HepG2 (cell line): Measurements from ENCODE around the gene PHLDB1. TPM values are rescaled to one million over a fixed set of nuclear protein-coding genes. Genes with fewer than 3 reads are reported as not detected.

Source experiments
- AGO2 ChIP-seq: fragments of 200-400 bp; formaldehyde crosslinking; optimal IDR thresholded peaks from 2 replicates; pipeline ENCODE3; 2017; ENCODE audit warnings: mild to moderate bottlenecking, low read depth, low read length, moderate library complexity
- FOXA3 ChIP-seq: IDR thresholded peaks from 2 replicates; pipeline ENCODE4 v1.6.1; 2016; ENCODE audit warnings: missing genetic modification reagents, missing compliant biosample characterization
- MIER3 ChIP-seq: IDR thresholded peaks from 2 replicates; pipeline ENCODE4 v1.6.1; 2016; ENCODE audit warnings: missing compliant biosample characterization, borderline replicate concordance
- NFKBIZ ChIP-seq: IDR thresholded peaks from 2 replicates; pipeline ENCODE4 v1.6.1; 2018; ENCODE audit warnings: missing genetic modification reagents, missing compliant biosample characterization
- ZC3H4 ChIP-seq: sonication (generic); formaldehyde crosslinking; IDR thresholded peaks from 2 replicates; pipeline ENCODE4 v1.4.0; 2020; ENCODE audit warnings: missing genetic modification reagents, borderline replicate concordance
- ZFP36L1 ChIP-seq: sonication (generic); formaldehyde crosslinking; IDR thresholded peaks from 2 replicates; pipeline ENCODE4 v1.8.0; 2022; ENCODE audit warnings: mild to moderate bottlenecking, missing genetic modification reagents, moderate library complexity
- ZNF274 ChIP-seq: sonication (generic); formaldehyde crosslinking; IDR thresholded peaks from 2 replicates; pipeline ENCODE4 v1.5.1; 2020; ENCODE audit warnings: mild to moderate bottlenecking, missing genetic modification reagents
- ZNF3 ChIP-seq: IDR thresholded peaks from 2 replicates; pipeline ENCODE4 v1.7.0; 2017; ENCODE audit warnings: inconsistent platforms
- ZNF451 ChIP-seq: sonication (generic); formaldehyde crosslinking; IDR thresholded peaks from 2 replicates; pipeline ENCODE4 v1.5.0; 2020; ENCODE audit warnings: mild to moderate bottlenecking, missing genetic modification reagents
- ZNF605 ChIP-seq: sonication (generic); formaldehyde crosslinking; IDR thresholded peaks from 2 replicates; pipeline ENCODE4 v1.8.0; 2022; ENCODE audit warnings: mild to moderate bottlenecking, missing genetic modification reagents
- ZNF839 ChIP-seq: sonication (generic); formaldehyde crosslinking; IDR thresholded peaks from 2 replicates; pipeline ENCODE4 v1.4.0; 2020; ENCODE audit warnings: missing genetic modification reagents, mild to moderate bottlenecking, borderline replicate concordance
- polyA plus RNA-seq, 8 experiments: library from polyadenylated mRNA; depleted of rRNA in 3 of 8; stranded (reverse) in 7 of 8; unstranded in 1 of 8; fragments of >200 nt; fragmentation: Illumina TruSeq in 4 of 8; extraction: Trizol in 4 of 8; gene quantifications; 2 replicates each; pipeline versions ENCODE4 v1.2.1 to v1.2.3, GENCODE V29; 2011 to 2016; ENCODE audit warnings: low read depth in 4 of 8, missing spikeins in 1 of 8, mixed read lengths in 1 of 8; ENCODE audit not compliant: insufficient read depth in 1 of 8
- total RNA-seq, 5 experiments: library from RNA; depleted of rRNA; stranded (reverse); fragments of >200 nt; fragmentation: Illumina TruSeq; extraction: Trizol; gene quantifications; 2 replicates each; pipeline ENCODE4 v1.2.3, GENCODE V29; 2016; ENCODE audit warnings: low read depth in 1 of 5
- TF ChIP-seq, protein P1 (sequence below): sonication (generic); formaldehyde crosslinking; IDR thresholded peaks from 2 replicates; pipeline ENCODE4 v1.4.0; 2020; ENCODE audit warnings: missing genetic modification reagents, borderline replicate concordance
- TF ChIP-seq, protein P2 (sequence below): sonication (generic); formaldehyde crosslinking; IDR thresholded peaks from 2 replicates; pipeline ENCODE4 v1.8.1; 2023; ENCODE audit warnings: mild to moderate bottlenecking, inconsistent platforms, moderate library complexity, missing genetic modification reagents, borderline replicate concordance
- TF ChIP-seq, protein P3 (sequence below): sonication (generic); formaldehyde crosslinking; IDR thresholded peaks from 2 replicates; pipeline ENCODE4 v1.8.1; 2022; ENCODE audit warnings: mild to moderate bottlenecking, missing genetic modification reagents
- TF ChIP-seq, protein P4 (sequence below): IDR thresholded peaks from 2 replicates; pipeline ENCODE4 v1.6.1; 2018; ENCODE audit warnings: missing genetic modification reagents, mild to moderate bottlenecking, missing compliant biosample characterization
- TF ChIP-seq, protein P5 (sequence below): sonication (generic); formaldehyde crosslinking; IDR thresholded peaks from 2 replicates; pipeline ENCODE4 v1.4.0; 2020; ENCODE audit warnings: missing genetic modification reagents
- TF ChIP-seq, protein P6 (sequence below): sonication (generic); formaldehyde crosslinking; IDR thresholded peaks from 2 replicates; pipeline ENCODE4 v1.4.0; 2020; ENCODE audit warnings: missing genetic modification reagents

The PHLDB1 gene
- total and polyA plus RNA-seq, 2 of the 13 experiments (the other 11 are each of a cell fraction or from before 2014, with no cell fraction given), result 13.8 to 14.2 TPM

DNA sequence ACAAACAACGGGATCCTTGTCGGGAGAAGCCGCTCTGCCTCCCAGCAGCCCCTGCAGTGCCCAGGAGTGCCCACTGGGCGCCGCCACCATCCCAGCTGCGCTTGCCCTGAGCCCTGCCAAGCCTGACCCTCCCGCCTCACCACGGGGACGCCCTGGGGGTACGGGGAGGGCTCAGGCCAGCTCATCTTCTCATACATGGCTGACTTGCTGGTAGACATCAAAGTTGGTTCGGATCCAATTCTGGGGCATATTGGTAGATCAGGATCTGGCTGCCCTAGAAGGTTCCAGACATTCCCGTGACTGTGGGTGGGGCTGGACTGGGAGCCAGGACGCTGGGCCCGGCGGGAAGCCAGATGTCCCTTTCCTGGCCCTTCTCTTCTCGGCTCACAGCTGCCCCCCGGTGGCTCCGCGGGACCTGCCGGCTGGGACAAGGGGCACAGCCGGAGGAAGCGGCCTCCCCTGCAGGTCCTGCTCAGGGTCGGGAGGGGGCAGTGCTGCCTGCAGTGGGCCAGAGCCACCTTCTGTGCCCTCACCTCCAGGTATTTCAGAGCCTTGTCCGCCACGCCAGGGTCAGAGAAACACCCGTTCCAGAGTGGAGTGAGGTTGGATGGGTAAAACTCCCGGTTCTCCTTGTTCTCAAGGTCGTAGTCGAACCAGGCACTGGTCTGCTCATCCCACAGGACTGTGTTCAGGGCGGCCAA lies 82.6 kb downstream of the PHLDB1 start (continued):
- TF ChIP-seq ZNF839, result no peak; the same call in 1 of the 2 replicates
- TF ChIP-seq, protein P1, sequence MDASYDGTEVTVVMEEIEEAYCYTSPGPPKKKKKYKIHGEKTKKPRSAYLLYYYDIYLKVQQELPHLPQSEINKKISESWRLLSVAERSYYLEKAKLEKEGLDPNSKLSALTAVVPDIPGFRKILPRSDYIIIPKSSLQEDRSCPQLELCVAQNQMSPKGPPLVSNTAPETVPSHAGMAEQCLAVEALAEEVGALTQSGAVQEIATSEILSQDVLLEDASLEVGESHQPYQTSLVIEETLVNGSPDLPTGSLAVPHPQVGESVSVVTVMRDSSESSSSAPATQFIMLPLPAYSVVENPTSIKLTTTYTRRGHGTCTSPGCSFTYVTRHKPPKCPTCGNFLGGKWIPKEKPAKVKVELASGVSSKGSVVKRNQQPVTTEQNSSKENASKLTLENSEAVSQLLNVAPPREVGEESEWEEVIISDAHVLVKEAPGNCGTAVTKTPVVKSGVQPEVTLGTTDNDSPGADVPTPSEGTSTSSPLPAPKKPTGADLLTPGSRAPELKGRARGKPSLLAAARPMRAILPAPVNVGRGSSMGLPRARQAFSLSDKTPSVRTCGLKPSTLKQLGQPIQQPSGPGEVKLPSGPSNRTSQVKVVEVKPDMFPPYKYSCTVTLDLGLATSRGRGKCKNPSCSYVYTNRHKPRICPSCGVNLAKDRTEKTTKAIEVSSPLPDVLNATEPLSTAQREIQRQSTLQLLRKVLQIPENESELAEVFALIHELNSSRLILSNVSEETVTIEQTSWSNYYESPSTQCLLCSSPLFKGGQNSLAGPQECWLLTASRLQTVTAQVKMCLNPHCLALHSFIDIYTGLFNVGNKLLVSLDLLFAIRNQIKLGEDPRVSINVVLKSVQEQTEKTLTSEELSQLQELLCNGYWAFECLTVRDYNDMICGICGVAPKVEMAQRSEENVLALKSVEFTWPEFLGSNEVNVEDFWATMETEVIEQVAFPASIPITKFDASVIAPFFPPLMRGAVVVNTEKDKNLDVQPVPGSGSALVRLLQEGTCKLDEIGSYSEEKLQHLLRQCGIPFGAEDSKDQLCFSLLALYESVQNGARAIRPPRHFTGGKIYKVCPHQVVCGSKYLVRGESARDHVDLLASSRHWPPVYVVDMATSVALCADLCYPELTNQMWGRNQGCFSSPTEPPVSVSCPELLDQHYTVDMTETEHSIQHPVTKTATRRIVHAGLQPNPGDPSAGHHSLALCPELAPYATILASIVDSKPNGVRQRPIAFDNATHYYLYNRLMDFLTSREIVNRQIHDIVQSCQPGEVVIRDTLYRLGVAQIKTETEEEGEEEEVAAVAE (CRISPR knock-in tag), result no peak
- no peak for TF ChIP-seq ZNF3 (CRISPR knock-in tag)
- TF ChIP-seq ZNF451 (CRISPR knock-in tag), result peak; percentile 64; the same call in 1 of the 2 replicates
- TF ChIP-seq, protein P2, sequence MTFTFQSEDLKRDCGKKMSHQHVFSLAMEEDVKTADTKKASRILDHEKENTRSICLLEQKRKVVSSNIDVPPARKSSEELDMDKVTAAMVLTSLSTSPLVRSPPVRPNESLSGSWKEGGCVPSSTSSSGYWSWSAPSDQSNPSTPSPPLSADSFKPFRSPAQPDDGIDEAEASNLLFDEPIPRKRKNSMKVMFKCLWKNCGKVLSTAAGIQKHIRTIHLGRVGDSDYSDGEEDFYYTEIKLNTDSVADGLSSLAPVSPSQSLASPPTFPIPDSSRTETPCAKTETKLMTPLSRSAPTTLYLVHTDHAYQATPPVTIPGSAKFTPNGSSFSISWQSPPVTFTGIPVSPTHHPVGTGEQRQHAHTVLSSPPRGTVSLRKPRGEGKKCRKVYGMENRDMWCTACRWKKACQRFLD (CRISPR knock-in tag), result no peak
- peak; percentile 78; the same call in 1 of the 2 replicates for TF ChIP-seq ZNF605 (CRISPR knock-in tag)
- TF ChIP-seq ZNF274, result peak; percentile 73; the same call in 1 of the 2 replicates
- TF ChIP-seq ZC3H4 (CRISPR knock-in tag), result no peak
- TF ChIP-seq, protein P3, sequence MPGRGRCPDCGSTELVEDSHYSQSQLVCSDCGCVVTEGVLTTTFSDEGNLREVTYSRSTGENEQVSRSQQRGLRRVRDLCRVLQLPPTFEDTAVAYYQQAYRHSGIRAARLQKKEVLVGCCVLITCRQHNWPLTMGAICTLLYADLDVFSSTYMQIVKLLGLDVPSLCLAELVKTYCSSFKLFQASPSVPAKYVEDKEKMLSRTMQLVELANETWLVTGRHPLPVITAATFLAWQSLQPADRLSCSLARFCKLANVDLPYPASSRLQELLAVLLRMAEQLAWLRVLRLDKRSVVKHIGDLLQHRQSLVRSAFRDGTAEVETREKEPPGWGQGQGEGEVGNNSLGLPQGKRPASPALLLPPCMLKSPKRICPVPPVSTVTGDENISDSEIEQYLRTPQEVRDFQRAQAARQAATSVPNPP (CRISPR knock-in tag), result peak; percentile 78
- TF ChIP-seq, protein P4, sequence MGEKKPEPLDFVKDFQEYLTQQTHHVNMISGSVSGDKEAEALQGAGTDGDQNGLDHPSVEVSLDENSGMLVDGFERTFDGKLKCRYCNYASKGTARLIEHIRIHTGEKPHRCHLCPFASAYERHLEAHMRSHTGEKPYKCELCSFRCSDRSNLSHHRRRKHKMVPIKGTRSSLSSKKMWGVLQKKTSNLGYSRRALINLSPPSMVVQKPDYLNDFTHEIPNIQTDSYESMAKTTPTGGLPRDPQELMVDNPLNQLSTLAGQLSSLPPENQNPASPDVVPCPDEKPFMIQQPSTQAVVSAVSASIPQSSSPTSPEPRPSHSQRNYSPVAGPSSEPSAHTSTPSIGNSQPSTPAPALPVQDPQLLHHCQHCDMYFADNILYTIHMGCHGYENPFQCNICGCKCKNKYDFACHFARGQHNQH, result 0 out of 2 replicates have a peak, but pooled peaks have one; percentile 19
- TF ChIP-seq MIER3, result peak; percentile 40; the same call in 1 of the 2 replicates
- TF ChIP-seq NFKBIZ (CRISPR knock-in tag), result no peak
- TF ChIP-seq, protein P5, sequence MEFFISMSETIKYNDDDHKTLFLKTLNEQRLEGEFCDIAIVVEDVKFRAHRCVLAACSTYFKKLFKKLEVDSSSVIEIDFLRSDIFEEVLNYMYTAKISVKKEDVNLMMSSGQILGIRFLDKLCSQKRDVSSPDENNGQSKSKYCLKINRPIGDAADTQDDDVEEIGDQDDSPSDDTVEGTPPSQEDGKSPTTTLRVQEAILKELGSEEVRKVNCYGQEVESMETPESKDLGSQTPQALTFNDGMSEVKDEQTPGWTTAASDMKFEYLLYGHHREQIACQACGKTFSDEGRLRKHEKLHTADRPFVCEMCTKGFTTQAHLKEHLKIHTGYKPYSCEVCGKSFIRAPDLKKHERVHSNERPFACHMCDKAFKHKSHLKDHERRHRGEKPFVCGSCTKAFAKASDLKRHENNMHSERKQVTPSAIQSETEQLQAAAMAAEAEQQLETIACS (CRISPR knock-in tag), result no peak
- TF ChIP-seq FOXA3, result no peak; the same call in 1 of the 2 replicates
- TF ChIP-seq ZFP36L1, result peak; percentile 76; the same call in 1 of the 2 replicates
- TF ChIP-seq AGO2, result no peak
- TF ChIP-seq, protein P6, sequence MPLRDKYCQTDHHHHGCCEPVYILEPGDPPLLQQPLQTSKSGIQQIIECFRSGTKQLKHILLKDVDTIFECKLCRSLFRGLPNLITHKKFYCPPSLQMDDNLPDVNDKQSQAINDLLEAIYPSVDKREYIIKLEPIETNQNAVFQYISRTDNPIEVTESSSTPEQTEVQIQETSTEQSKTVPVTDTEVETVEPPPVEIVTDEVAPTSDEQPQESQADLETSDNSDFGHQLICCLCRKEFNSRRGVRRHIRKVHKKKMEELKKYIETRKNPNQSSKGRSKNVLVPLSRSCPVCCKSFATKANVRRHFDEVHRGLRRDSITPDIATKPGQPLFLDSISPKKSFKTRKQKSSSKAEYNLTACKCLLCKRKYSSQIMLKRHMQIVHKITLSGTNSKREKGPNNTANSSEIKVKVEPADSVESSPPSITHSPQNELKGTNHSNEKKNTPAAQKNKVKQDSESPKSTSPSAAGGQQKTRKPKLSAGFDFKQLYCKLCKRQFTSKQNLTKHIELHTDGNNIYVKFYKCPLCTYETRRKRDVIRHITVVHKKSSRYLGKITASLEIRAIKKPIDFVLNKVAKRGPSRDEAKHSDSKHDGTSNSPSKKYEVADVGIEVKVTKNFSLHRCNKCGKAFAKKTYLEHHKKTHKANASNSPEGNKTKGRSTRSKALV, result 0 out of 2 replicates have a peak, but pooled peaks have one; percentile 67
